Measurements from ENCODE around the gene ZNF474. TPM values are rescaled to one million over a fixed set of nuclear protein-coding genes. Genes with fewer than 3 reads are reported as not detected.

Gene ZNF474
- total and polyA plus RNA-seq, 2 donors (not counting 1 experiment from before 2014, with no cell fraction given): 0.12 TPM; not detected in 1

DNA sequence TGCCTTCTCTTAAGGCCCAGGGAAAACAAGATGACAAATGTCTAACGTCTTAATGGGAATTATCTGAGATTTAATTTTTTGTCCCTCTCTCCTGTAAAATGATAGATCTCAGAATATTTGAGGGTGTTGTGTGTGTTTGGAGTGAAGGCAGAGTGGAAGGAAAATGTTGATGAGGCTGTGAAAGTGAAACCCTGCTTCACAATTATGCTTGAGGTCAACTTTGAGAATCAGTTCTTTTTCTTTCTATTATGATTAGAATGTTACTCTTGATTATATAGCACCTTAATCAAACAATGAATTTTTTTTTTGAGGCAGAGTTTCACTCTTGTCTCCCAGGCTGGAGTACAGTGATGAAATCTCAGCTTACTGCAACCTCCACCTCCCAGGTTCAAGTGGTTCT lies 45.8 kb upstream of the ZNF474 start:
- Histone ChIP-seq H3K4me3 (ENCODE audit: control extremely low read depth in 1 of 5, extremely low read depth in 1 of 5, insufficient read depth in 1 of 5, low read depth in 2 of 5, low read length in 4 of 5) (no peak overlapping the region), H3K4me1 (ENCODE audit: control insufficient read depth in 2 of 2, insufficient read depth in 2 of 2, low read length in 2 of 2) (no peaks in the 10 kb centered on the region), H3K79me2 (ENCODE audit: control insufficient read depth, insufficient read depth, low read length) (no peaks in the 10 kb centered on the region), H3K36me3 (replicated peaks in 1 of 2; ENCODE audit: control extremely low read depth in 1 of 2, control insufficient read depth in 1 of 2, extremely low read depth in 1 of 2, insufficient read depth in 2 of 2, low read length in 1 of 2) (no peaks in the 10 kb centered on the region), H3K9me3 (ENCODE audit: control extremely low read depth in 1 of 3, control insufficient read depth in 2 of 3, insufficient read depth in 1 of 3, low read length in 2 of 3) (no peaks in the 10 kb centered on the region), H3K9ac (ENCODE audit: low read length) (no peak overlapping the region), H2AFZ (ENCODE audit: insufficient read depth, low read depth, low read length, poor library complexity, severe bottlenecking) (no peak overlapping the region), H4K20me1 (ENCODE audit: control insufficient read depth, insufficient read depth, low read length, poor library complexity, severe bottlenecking) (no peaks in the 10 kb centered on the region), H3K27me3 (replicated peaks in 1 of 4; ENCODE audit: control extremely low read depth in 1 of 4, control insufficient read depth in 3 of 4, insufficient read depth in 4 of 4, low read length in 3 of 4) (peaks cover 0 to 11% (median 5%) of the 10 kb centered on the region in 4 experiments), H3K4me2 (replicated peaks; ENCODE audit: low read depth, low read length, poor library complexity, severe bottlenecking) (no peak overlapping the region), H3K27ac (ENCODE audit: low read length in 2 of 2) (no peak overlapping the region)
- H3K27me3 Mint-ChIP-seq: peaks cover 36% of the 10 kb centered on the region
- H3K9me3 Mint-ChIP-seq (ENCODE audit: insufficient read depth): no peaks in the 10 kb centered on the region
- no peak for TF ChIP-seq EZH2 (IDR thresholded peaks at IDR 0.05; ENCODE audit: borderline replicate concordance, insufficient read depth, low read depth, low read length, poor library complexity, severe bottlenecking)
- TF ChIP-seq, protein P1, sequence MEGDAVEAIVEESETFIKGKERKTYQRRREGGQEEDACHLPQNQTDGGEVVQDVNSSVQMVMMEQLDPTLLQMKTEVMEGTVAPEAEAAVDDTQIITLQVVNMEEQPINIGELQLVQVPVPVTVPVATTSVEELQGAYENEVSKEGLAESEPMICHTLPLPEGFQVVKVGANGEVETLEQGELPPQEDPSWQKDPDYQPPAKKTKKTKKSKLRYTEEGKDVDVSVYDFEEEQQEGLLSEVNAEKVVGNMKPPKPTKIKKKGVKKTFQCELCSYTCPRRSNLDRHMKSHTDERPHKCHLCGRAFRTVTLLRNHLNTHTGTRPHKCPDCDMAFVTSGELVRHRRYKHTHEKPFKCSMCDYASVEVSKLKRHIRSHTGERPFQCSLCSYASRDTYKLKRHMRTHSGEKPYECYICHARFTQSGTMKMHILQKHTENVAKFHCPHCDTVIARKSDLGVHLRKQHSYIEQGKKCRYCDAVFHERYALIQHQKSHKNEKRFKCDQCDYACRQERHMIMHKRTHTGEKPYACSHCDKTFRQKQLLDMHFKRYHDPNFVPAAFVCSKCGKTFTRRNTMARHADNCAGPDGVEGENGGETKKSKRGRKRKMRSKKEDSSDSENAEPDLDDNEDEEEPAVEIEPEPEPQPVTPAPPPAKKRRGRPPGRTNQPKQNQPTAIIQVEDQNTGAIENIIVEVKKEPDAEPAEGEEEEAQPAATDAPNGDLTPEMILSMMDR (IDR thresholded peaks at IDR 0.05): no peak
- DNase-seq (no peak), ATAC-seq (ENCODE audit: low read depth) (no peak)
- H3K4me1 Mint-ChIP-seq: no peaks in the 10 kb centered on the region
- H3K27ac Mint-ChIP-seq: no peak overlapping the region
- no CpG with 5 or more reads among the region's 1 CpG for WGBS (ENCODE audit: insufficient coverage)
- POLR2A ChIA-PET: no interaction called here
- CTCF ChIA-PET: no interaction called here
- H3K4me3 Mint-ChIP-seq: no peak overlapping the region
- intact Hi-C loops (cut with micrococcal nuclease): no loop called here

DNA sequence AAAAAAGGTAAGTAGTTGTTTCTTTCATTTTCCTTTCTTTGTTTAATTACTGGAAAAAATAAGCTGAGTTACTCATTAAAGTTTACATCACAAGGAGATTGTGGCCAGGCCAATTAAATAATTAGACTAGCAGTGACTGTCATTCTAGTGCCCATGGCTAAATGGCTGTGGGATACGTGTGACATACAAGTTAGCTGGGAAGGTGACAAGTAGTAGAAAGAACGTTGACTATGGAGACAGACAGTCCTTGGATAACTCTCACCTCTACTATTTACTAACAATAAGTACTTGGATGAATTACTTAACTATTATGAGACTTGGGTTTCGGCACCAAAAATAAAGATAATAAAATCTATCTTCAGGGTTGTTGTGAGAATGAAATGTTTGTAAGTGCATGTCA lies 44.3 kb upstream of the ZNF474 start:
- no peaks in the 10 kb centered on the region for H3K9me3 Mint-ChIP-seq (ENCODE audit: insufficient read depth)
- no peaks in the 10 kb centered on the region for H3K79me2 ChIP-seq (ENCODE audit: control insufficient read depth, insufficient read depth, low read length)
- no peak overlapping the region for H2AFZ ChIP-seq (ENCODE audit: insufficient read depth, low read depth, low read length, poor library complexity, severe bottlenecking)
- H3K4me1 Mint-ChIP-seq: no peaks in the 10 kb centered on the region
- H3K27ac ChIP-seq (ENCODE audit: low read length in 2 of 2): no peak overlapping the region
- H3K27me3 ChIP-seq (replicated peaks in 1 of 4; ENCODE audit: control extremely low read depth in 1 of 4, control insufficient read depth in 3 of 4, insufficient read depth in 4 of 4, low read length in 3 of 4): peaks cover 0 to 3% (median 0%) of the 10 kb centered on the region in 4 experiments
- no peak for ATAC-seq (ENCODE audit: low read depth)
- H3K4me2 ChIP-seq (replicated peaks; ENCODE audit: low read depth, low read length, poor library complexity, severe bottlenecking): no peak overlapping the region
- no peak overlapping the region for H3K4me3 ChIP-seq (ENCODE audit: control extremely low read depth in 1 of 5, extremely low read depth in 1 of 5, insufficient read depth in 1 of 5, low read depth in 2 of 5, low read length in 4 of 5)
- CTCF ChIA-PET: no interaction called here
- H3K9me3 ChIP-seq (ENCODE audit: control extremely low read depth in 1 of 3, control insufficient read depth in 2 of 3, insufficient read depth in 1 of 3, low read length in 2 of 3): no peaks in the 10 kb centered on the region
- H3K4me3 Mint-ChIP-seq: no peak overlapping the region
- H3K27ac Mint-ChIP-seq: no peak overlapping the region
- H3K27me3 Mint-ChIP-seq: peaks cover 27% of the 10 kb centered on the region
- no peaks in the 10 kb centered on the region for H3K4me1 ChIP-seq (ENCODE audit: control insufficient read depth in 2 of 2, insufficient read depth in 2 of 2, low read length in 2 of 2)
- POLR2A ChIA-PET: no interaction called here
- H4K20me1 ChIP-seq (ENCODE audit: control insufficient read depth, insufficient read depth, low read length, poor library complexity, severe bottlenecking): no peaks in the 10 kb centered on the region
- no CpG with 5 or more reads among the region's 3 CpGs for WGBS (ENCODE audit: insufficient coverage)
- no peak for DNase-seq
- no peak overlapping the region for H3K9ac ChIP-seq (ENCODE audit: low read length)
- intact Hi-C loops (cut with micrococcal nuclease): no loop called here
- no peak for TF ChIP-seq EZH2 (IDR thresholded peaks at IDR 0.05; ENCODE audit: borderline replicate concordance, insufficient read depth, low read depth, low read length, poor library complexity, severe bottlenecking)
- TF ChIP-seq, protein P1 (IDR thresholded peaks at IDR 0.05): no peak
- H3K36me3 ChIP-seq (replicated peaks in 1 of 2; ENCODE audit: control extremely low read depth in 1 of 2, control insufficient read depth in 1 of 2, extremely low read depth in 1 of 2, insufficient read depth in 2 of 2, low read length in 1 of 2): no peaks in the 10 kb centered on the region

Measured in B cell (primary cell).